ENCODE data around the gene GPR101.

Gene GPR101, protein sequence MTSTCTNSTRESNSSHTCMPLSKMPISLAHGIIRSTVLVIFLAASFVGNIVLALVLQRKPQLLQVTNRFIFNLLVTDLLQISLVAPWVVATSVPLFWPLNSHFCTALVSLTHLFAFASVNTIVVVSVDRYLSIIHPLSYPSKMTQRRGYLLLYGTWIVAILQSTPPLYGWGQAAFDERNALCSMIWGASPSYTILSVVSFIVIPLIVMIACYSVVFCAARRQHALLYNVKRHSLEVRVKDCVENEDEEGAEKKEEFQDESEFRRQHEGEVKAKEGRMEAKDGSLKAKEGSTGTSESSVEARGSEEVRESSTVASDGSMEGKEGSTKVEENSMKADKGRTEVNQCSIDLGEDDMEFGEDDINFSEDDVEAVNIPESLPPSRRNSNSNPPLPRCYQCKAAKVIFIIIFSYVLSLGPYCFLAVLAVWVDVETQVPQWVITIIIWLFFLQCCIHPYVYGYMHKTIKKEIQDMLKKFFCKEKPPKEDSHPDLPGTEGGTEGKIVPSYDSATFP

DNA sequence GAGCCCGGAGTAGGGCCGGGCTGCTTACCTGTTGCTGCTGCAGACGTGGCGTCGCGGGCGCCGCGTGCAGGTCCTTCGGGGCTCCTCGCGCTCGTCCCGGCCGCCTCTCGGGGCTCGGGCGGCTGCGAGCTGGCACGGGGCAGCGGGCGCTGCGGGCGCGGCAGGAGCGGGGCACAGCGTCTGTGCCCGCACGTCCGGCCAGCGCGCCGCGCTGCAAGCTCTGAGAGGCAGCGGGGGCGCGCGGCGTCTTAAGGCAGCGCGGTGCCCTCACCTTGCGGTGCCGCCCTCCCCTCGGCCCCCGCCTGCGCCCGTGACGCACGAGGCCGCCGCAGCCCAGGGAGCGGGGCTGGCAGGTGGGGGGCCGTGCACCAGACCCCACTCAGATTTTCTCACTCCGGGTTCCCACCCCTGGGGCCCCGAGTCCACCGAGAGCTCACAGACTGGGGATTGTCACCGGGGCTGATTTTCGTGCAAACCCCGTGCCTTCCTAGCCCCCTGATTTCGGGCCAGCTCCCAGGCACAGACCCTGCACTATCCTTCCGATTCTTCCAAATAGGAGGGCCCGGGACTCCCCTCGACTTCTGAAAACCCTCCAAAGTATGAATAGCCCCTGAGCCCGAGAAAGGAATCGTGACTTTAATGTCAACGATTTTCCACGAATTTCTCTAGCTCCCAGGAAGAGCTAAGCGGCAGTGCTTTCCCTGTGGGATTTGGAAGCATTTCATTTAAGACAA is at the start of gene GPR101:
TSS of gene GPR101 (minus strand) at position 222 of the 734 bp plus-strand sequence. CDS start 2,321 bp downstream, outside the sequence.
- DNase-seq (ENCODE audit: extremely low read depth in 1 of 2, low read depth in 1 of 2), result no peak

DNA sequence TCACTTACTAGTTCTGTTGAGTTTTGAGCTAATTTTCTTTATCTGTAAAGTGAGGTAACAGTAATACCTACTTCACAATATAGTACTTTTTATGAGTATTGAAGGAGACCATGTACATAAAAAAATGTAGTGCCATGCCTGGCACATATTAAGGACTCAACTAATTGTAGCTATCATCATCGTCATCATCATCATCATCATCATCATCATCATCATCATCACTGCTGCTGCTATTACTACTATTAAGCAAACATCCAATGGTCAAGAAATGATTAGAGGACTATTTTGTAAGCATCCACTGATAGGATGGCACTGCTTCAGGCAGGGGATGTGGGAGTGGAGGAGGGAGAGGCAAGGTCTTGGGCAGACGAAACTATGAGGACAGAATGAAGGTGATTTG is 47.4 kb upstream of the GPR101 start:
- DNase-seq (ENCODE audit: extremely low read depth in 1 of 2, low read depth in 1 of 2), result no peak

DNA sequence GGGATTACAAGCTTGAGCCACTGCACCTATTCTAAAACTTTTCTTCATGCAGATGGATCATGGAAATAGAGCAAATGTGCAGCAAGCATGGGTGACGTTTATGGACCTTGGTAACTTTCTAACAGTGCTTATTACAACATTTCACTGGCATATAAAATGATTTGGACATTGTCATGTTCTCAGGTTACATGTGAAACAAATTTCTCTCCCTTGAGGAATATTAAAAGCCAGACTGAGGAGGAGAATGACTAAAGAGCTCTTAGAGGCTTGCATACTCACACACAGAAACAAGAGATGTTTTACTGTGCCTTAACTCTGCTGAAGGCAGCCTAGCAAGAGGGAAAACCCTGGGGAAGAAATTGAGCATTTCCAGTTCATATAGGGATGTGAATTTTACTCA is 38.6 kb upstream of the GPR101 start:
- DNase-seq (ENCODE audit: extremely low read depth in 1 of 2, low read depth in 1 of 2), result no peak

DNA sequence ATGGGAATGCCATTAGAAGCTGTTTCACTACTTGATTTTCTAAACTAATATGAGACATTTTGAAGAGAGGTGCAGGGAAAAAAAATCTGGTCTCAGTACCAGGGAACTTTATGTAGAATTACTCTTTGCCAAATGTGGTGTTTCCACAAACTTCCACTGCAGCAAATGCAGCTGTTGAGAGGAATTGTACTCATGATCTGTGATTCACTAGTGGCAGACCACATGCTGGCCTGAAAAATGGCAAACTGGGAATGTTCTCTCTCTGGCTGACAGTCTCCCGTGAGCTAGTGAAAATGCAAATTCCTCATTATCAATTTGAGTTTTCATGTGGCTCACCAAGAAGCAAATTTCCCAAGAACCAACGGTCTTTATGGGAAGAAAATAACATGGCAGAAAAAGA is 37.8 kb upstream of the GPR101 start:
- DNase-seq (ENCODE audit: extremely low read depth in 1 of 2, low read depth in 1 of 2), result no peak

DNA sequence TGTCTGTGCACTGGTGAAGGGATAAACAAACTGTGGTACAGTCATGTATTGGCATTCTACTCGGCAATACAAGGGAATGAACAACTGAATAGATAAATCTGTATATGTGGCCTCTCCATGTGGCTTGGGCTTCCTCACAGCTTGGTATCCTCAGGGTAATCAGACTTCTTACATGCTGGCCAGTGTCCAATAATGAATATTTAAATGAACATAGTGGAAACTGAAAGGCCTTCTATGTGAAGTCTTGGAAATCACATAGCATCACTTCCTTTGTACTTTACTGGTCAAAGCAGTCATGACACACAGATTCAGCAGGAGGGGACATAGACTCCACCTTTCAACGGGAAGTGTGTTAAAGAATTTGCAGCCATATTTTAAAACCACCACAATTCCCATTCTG is 33.4 kb upstream of the GPR101 start:
- no peak for DNase-seq (ENCODE audit: extremely low read depth in 1 of 2, low read depth in 1 of 2)

DNA sequence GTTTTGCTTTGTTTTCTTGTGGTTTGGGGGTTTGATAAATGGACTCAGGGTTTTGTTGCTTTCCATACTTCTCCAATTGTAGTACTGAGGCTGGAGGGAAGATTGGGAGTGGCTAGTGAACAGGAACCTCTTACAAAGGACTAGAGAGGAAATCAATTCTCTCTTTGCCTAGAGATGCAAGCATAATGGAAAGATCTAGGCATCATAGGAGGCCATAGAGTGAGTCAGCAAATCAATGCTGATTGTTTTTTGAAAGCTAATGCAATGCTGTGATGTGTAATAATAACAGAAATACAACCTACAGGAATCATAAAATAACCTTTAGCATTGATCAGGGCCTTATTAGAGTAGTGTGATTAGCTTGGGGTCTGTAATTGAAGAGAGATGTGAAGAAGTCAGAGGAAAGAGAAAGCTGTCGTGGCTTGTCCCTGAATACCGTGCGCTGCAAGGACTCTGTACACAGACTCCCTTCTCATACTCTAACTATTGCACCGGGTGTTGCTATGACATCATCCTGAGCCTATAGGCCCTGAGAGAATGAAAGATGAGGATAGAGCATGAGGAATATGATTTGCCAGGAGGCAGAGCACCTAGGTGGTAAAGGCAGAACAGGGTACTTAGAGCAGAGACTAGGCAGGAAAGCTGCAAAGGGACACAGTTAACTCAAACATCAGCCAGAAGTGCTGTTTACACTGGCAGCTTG is 29.3 kb upstream of the GPR101 start:
- DNase-seq (ENCODE audit: extremely low read depth in 1 of 2, low read depth in 1 of 2), result no peak

DNA sequence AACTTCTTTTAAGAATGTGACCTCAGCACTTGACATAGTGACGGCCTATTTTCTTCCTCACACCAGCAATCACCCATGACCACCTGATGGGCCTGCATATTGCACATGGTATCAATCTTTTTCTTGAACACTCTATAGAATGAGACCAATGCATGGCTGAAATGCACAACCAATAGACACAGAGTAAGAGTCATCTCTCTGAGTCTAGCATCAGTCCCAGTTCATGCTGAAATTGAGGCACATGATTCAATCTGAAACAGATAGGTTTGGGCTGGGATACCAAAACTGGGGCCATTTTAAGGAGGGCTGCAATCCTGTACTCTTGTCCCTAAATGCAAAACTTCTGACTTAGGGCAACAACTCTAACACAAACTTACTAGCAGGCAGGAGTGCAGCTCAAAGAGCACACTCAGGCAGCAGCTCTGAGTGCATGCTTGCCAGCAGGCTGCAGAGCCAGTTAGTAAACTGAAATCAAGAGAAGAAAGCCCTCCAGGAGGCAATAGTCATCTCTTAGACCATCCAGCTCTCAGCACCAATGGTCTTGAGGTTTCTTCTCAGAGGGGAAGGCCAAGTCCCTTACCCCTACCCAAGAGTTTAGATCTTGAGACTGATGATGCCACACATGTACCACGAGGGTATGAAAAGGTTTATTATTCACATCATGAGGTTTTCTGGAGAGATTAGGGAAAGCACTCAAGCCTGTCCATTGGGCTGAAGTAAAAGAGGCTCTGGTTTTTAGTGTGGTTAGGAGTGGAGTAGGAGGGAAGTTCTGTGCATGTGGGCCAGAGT is 24.7 kb upstream of the GPR101 start:
- DNase-seq (ENCODE audit: extremely low read depth in 1 of 2, low read depth in 1 of 2), result no peak

DNA sequence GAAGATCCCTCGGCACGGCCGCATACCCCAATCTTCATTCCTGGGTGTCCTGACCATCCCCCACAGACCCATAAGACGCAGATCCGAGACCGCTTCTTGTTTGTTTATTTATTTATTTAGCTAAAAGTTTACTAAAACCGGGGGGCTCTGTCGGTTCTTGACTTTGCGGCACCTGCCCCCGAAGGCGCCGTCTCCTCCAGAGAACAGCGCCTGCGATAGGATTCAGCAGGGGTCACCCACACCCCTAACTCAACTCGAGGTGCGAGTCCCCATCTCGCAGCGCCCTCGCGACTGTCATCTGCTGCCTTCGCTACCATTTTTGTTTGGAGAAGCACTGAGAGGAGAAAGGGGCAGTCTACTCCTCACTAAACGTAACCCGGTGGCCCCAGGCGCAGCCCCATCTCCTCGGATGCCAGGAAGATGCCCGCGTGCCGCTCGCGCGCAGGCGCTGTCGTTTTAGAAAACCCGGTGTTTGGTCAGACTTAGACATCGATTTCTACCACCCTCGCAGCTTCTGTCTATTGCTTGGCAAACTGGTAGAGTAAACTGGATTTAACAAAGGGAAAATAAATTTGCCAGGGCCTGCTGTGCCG is 18.9 kb upstream of the GPR101 start:
- no peak for DNase-seq (ENCODE audit: extremely low read depth in 1 of 2, low read depth in 1 of 2)

DNA sequence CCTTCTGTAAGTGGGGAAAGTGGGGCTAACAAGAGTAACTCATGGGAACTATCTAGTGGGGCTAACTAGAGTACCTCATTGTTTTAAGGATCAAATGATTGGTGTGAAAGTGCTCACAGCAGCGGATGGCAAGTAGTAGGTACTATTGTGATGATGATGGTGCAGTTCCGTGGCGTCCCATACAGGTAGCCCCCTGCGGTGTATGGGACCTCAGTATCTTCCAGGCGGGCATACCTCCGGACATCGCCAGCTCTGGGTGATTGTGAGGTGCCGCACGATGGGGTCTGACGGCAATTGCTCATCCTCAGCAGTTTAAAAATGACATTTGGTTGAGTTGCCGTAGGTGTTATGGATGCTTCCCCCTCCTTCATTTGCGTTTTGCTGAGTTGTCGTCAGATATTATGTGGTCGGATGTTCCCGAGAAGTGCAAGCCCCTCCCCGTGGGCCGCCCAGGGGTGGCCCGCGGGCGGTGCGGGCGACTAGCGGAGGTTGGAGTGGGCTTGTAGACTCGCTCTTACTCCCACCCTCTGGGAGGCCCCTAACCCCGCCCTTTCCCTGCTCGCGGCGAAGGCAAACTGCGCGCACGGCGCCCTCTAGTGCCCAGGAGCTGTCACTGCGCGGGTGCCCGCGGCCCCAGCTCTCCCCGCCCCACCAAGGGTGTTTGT is 18.3 kb upstream of the GPR101 start:
- DNase-seq (ENCODE audit: extremely low read depth in 1 of 2, low read depth in 1 of 2), result peak; percentile 49 to 52

DNA sequence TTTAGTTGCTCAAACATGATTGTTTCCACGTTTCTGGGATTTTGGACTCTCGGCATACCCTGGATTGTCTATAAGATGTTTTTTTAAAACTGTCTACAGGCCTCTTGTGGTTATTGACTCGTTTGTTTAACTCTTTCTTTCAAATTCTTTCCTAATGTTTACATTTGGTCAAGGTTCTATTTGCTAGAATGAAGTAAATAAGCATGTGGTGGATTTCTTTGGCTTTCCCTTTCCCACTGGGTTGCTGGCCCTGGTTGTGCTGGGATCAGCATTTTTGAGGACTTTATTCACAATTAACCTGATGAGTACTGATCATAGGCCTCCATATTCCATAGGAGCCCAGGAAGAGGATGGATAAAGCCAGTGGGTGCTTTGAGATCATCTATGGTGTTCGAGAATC is 11.1 kb upstream of the GPR101 start:
- no peak for DNase-seq (ENCODE audit: extremely low read depth in 1 of 2, low read depth in 1 of 2)

DNA sequence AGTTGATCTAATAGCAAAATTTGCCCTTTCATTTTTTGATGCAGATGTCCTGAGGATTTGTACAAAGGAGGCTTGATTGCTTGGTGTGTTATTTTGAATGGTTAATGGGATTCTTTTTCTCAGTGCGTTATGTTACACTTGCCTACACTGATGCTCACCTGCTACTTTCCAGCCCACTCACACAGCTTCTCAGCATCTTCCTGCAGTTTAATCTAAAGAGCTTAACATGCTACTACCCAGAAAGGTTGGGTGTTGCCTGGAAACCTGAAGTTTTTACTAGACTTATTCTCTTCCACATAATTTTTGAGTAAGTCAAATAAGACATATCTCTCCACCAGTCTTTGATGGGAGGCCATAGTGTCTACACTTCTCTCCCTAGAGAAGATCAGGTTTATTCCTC is 9.9 kb upstream of the GPR101 start:
- DNase-seq (ENCODE audit: extremely low read depth in 1 of 2, low read depth in 1 of 2), result no peak

DNA sequence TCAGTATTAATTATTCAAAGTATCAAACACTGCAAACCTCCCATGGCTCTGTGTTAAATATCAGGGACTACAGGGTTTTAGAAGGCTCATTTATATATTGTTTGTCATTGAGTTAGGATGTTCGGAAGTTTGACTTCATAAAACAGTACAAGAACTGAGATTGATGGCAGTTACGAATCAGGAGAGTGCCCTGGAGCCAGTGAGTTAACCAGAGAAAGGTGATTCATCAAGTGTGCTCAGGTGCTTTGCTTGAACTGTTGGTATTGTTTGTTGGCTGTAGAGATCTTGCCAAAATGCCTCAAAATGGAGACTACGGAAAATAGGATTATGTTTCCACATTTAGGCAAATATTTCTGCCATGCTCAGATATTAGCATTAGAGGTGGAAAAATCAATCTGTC is 7.5 kb upstream of the GPR101 start:
- DNase-seq (ENCODE audit: extremely low read depth in 1 of 2, low read depth in 1 of 2), result no peak

DNA sequence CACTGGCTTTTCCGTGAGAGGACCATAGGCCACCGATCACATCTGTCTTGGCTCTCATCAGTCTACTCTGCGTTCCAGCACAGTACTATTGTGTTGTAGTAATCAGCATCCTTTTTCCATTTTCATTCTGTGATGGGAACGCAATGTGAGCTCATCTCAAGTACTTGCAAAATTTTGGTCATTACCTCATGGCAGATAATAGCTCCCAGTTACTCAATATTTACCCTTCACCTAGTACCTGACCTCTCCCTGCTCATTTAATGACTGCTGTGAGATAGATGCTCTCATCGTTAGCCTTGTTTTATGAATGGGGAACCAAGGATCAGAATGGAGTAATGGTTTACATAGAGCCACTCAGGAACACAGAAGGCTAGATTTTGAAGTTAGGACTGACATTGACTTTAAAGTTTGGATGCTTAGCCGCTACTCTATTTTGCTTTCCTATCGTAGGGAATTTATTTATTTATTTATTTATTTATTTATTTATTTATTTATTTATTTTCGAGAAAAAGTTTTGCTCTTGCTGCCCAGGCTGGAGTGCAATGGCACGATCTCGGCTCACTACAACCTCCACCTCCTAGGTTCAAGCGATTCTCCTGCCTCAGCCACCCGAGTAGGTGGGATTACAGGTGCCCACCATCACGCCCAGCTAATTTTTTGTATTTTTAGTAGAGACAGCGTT is 6.5 kb upstream of the GPR101 start:
- DNase-seq (ENCODE audit: extremely low read depth in 1 of 2, low read depth in 1 of 2), result no peak

DNA sequence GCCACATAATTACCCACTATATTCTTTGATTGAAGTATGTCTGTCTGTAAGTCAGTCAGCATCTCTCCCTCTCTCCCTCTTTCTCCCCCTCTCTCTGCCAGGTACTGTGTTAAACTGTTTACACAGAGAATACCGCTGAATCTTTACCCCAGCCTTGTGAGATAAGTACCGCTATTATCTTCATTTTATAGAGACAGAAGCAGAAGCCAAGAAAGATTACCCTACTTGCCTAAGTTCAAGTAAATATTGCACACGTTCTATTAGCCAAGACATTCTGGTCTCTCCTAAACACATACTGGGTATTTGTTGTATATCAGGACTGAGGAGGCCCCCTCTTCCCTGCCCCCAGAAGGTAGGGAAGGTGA is 695 bp upstream of the GPR101 start:
- DNase-seq (ENCODE audit: extremely low read depth in 1 of 2, low read depth in 1 of 2), result no peak

DNA sequence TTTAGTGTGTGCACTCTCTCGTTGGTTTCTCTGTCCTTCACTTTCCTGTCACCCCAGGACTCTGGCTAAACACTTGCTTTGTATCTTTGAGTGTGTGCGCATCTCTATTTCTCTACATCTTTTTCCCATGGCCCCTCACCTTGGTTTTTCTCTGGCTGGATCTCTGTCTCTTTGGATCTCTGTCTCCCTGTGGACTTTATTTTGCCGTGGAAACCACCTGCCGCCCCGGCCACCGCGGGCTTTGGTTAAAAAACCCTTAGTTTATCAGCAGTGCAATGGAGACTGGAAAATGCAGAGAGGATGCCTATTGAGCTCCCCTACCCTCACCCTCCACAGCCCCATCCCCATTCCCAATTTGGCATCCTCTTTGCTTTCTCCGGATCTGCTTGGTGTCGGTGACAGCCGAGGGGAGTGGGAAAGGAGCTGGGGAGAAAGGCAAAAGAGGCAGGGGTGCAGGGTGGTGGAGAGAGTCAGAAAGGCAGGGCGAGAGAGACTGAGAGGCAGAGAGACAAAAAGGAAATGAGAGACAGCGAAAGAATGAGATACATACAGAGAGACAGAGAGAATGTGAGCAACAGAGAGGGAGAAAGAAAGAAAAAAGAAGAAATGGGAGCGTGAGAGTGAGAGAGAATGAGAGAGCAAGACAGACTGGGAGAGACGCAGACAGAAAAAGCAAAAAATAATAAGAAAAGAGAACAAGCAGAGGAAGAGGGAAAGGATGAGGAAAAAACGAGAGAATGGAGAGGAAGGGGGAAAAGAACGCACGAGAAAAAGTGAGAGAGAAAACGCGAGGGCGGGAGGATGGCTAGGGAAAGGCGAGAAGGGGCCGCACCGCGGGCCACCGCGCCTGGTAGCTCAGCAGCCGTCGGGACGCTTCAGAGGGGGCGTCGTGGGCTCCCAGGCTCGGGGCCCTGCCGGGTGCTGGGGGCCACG is 688 bp downstream of the GPR101 start:
- no peak for DNase-seq (ENCODE audit: extremely low read depth in 1 of 2, low read depth in 1 of 2)

DNA sequence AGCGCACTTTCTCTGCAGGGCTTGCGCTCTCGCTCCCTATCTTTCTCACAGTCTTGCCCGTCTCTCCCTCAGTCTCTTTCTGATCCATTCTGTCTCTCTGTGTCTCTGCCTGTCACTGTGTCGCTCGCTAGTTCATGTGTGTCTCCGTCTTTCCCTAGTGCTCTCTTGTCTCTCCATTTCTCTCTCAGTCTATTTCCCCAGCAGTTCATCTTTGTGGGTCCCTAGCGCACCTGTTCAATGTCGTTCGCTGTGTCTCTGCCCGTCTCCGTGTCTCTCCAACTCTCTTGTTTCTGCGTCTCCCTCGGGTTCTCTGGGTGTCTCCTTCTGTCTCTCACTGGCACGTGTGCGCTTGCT is 1.5 kb downstream of the GPR101 start:
- DNase-seq (ENCODE audit: extremely low read depth in 1 of 2, low read depth in 1 of 2), result no peak

DNA sequence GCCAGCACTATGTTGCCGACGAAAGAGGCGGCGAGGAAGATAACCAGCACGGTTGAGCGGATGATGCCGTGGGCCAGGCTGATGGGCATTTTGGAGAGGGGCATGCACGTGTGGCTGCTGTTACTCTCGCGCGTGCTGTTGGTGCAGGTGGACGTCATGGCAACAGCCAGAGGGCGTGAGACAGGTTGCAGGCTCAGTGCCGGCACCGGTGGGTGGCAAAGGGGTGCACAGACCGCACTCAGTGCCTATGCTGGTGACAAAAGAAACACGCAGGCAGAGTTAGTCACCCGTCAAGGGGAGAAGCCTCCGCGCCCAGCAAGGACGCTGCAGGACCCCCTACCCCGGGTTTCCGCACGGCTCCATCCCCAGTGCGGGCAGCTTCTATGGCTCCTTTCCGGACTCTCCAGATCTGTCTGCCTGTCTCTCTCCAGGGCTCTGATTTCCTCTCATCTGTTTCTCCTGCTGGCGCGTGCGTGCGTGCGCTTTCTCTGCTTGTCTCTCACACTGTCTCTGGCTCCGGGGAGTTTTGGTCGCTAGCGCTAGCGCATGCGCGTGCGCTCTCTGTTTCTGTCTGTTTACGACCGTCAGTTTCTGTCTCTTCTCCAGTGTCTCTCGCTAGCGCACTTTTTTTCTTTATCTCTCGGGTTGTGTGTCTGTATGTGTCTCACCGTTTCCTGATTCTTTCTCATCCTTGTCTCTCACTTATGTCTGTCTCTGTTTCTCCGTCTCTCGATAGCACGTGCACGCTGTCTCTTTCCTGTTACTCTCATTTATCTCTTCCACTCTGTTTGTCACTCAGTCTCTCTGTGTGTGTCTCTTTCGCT is 2.1 kb downstream of the GPR101 start:
- DNase-seq (ENCODE audit: extremely low read depth in 1 of 2, low read depth in 1 of 2), result no peak

DNA sequence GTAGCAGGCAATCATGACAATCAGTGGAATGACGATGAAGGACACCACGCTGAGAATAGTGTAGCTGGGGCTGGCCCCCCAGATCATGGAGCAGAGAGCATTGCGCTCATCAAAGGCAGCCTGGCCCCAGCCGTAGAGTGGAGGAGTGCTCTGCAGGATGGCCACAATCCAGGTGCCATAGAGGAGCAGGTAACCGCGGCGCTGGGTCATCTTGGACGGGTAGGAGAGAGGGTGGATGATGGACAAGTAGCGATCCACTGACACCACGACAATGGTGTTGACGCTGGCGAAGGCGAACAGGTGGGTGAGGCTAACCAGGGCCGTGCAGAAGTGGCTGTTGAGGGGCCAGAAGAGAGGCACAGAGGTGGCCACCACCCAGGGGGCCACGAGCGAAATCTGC is 2.8 kb downstream of the GPR101 start:
- no peak for DNase-seq (ENCODE audit: extremely low read depth in 1 of 2, low read depth in 1 of 2)
